Measurements from ENCODE around the gene MS4A13. TPM values are rescaled to one million over a fixed set of nuclear protein-coding genes. Genes with fewer than 3 reads are reported as not detected.

Gene MS4A13
- polyA plus RNA-seq, 1 of the 3 experiments (the other 2 are of a cell fraction), result not detected

GRCh38 chr11:60528934-60529333 lies 13.7 kb downstream of the MS4A13 start:
- H3K4me2 ChIP-seq, result no peak overlapping the region
- no peaks in the 10 kb centered on the region for H3K36me3 ChIP-seq (replicated peaks in 1 of 2; ENCODE audit: control insufficient read depth in 1 of 2, insufficient read depth in 2 of 2, low read length in 1 of 2)
- H3F3A ChIP-seq (replicated peaks; ENCODE audit: insufficient read depth), result no peaks in the 10 kb centered on the region
- no peak overlapping the region for H3K9ac ChIP-seq
- no peaks in the 10 kb centered on the region for H3K4me1 ChIP-seq (ENCODE audit: control insufficient read depth in 1 of 2, insufficient read depth in 2 of 2, low read depth in 1 of 2, low read length in 1 of 2)
- no peaks in the 10 kb centered on the region for H3K79me2 ChIP-seq (ENCODE audit: insufficient read depth)
- no peak overlapping the region; the same call in 1 of the 2 replicates for H2AFZ ChIP-seq (ENCODE audit: low read depth)
- ChIA-PET POLR2A (no interaction called here), CTCF (no interaction called here)
- 0% methylated on average over 1 of the region's 1 CpG for WGBS (ENCODE audit: low lambda C conversion rate)
- no peak overlapping the region for H3K27ac ChIP-seq (ENCODE audit: low read depth in 2 of 2, low read length in 1 of 2)
- no peak overlapping the region for H3K4me3 ChIP-seq (ENCODE audit: low read depth in 2 of 2, low read length in 1 of 2)
- H3K9me2 ChIP-seq, result no peaks in the 10 kb centered on the region
- no peak for TF ChIP-seq GATA2 (CRISPR knock-in tag; IDR thresholded peaks at IDR 0.05)
- TF ChIP-seq JUND (IDR thresholded peaks at IDR 0.05), result no peak
- no peak for TF ChIP-seq MXI1 (IDR thresholded peaks at IDR 0.05; ENCODE audit: low read depth, low read length)
- no peak for TF ChIP-seq NFIC (IDR thresholded peaks at IDR 0.05; ENCODE audit: borderline replicate concordance)
- TF ChIP-seq ZBTB33 (IDR thresholded peaks at IDR 0.05; ENCODE audit: borderline replicate concordance, low read depth), result no peak
- TF ChIP-seq FOSL2 (IDR thresholded peaks at IDR 0.05; ENCODE audit: borderline replicate concordance, low read depth), result no peak
- no peak for TF ChIP-seq SMC3 (IDR thresholded peaks at IDR 0.05; ENCODE audit: low read depth, low read length)
- no peak for TF ChIP-seq RFX5 (IDR thresholded peaks at IDR 0.05; ENCODE audit: low read length)
- TF ChIP-seq FOXJ3 (CRISPR knock-in tag; IDR thresholded peaks at IDR 0.05), result no peak
- TF ChIP-seq REST (IDR thresholded peaks at IDR 0.05; ENCODE audit: low read depth, low read length), result no peak
- no peak for TF ChIP-seq FOXM1 (IDR thresholded peaks at IDR 0.05; ENCODE audit: low read depth)
- no peak for TF ChIP-seq IRF3 (IDR thresholded peaks at IDR 0.05; ENCODE audit: low read depth, low read length)
- TF ChIP-seq NRF1 (IDR thresholded peaks at IDR 0.05; ENCODE audit: low read depth, low read length), result no peak
- TF ChIP-seq MEF2A (IDR thresholded peaks at IDR 0.05; ENCODE audit: borderline replicate concordance, low read depth), result no peak
- TF ChIP-seq EP300 (IDR thresholded peaks at IDR 0.05; ENCODE audit: borderline replicate concordance in 1 of 2, low read depth in 1 of 2, low read length in 1 of 2), result no peak
- no peak for TF ChIP-seq EZH2phosphoT487 (IDR thresholded peaks at IDR 0.05; ENCODE audit: borderline replicate concordance, low read depth)
- no peak for DNase-seq
- H3K27me3 ChIP-seq (ENCODE audit: insufficient read depth), result no peaks in the 10 kb centered on the region
- H3K9me3 ChIP-seq, result no peaks in the 10 kb centered on the region
- H4K20me1 ChIP-seq (ENCODE audit: insufficient read depth), result no peaks in the 10 kb centered on the region
